Measurements from ENCODE around the gene BRSK2. TPM values are rescaled to one million over a fixed set of nuclear protein-coding genes. Genes with fewer than 3 reads are reported as not detected.

The BRSK2 gene
- total RNA-seq, 1 experiment from 2014 or later = 32.2 TPM

DNA sequence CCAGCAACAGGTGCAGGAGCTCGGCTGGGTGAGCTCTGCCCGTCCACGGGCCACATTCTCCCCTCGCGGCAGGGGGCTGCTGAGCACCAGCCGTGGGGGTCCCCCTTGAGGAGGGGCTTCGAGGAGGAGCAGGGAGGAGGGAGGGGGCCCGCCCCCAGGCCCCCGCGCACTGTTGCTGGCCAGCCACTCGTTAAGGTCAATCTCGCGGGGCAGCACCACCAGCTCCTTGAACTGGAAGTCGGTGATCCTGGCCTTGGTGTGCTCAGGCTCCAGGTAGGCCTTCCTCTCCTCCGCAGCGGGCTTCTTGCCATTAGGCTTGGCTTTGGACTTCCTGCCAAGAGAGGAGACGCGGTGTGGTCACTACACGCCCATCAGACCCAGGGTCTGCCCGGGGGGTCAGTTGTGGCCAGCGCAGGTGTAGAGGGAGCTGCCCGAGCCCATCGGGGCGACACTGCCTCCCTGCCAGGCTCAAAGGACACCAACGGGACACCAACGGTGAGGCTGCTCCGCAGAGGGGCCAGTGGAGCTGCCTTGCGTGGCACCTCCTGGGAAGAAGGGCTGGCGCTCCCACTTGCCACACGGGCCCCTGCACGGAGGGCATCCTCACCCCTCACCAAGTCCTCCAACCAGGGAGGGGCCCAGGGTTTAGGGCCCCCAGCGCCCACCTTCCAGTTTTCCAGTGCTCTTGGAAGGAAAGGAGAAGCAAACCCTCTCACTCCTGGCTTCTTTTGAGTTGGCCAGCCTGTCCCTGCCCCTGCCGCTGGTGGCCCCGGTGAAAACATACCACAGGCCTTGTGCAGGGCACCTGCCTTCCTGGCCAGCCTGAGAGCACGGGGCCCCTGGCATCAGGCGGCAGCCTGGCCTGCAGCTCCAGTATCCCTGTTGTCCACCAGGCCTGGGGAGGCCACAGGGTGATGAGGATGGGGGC, 91.1 kb downstream of the BRSK2 start:
- TF ChIP-seq, protein P1, sequence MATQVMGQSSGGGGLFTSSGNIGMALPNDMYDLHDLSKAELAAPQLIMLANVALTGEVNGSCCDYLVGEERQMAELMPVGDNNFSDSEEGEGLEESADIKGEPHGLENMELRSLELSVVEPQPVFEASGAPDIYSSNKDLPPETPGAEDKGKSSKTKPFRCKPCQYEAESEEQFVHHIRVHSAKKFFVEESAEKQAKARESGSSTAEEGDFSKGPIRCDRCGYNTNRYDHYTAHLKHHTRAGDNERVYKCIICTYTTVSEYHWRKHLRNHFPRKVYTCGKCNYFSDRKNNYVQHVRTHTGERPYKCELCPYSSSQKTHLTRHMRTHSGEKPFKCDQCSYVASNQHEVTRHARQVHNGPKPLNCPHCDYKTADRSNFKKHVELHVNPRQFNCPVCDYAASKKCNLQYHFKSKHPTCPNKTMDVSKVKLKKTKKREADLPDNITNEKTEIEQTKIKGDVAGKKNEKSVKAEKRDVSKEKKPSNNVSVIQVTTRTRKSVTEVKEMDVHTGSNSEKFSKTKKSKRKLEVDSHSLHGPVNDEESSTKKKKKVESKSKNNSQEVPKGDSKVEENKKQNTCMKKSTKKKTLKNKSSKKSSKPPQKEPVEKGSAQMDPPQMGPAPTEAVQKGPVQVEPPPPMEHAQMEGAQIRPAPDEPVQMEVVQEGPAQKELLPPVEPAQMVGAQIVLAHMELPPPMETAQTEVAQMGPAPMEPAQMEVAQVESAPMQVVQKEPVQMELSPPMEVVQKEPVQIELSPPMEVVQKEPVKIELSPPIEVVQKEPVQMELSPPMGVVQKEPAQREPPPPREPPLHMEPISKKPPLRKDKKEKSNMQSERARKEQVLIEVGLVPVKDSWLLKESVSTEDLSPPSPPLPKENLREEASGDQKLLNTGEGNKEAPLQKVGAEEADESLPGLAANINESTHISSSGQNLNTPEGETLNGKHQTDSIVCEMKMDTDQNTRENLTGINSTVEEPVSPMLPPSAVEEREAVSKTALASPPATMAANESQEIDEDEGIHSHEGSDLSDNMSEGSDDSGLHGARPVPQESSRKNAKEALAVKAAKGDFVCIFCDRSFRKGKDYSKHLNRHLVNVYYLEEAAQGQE (IDR thresholded peaks at IDR 0.05; ENCODE audit: insufficient read depth in 1 of 2, low read depth in 2 of 2, low read length in 1 of 2) = no peak
- TF ChIP-seq SIN3A (IDR thresholded peaks at IDR 0.05; ENCODE audit: borderline replicate concordance, insufficient read depth, low read depth, low read length) (no peak), POLR2AphosphoS5 (IDR thresholded peaks at IDR 0.05; ENCODE audit: low read depth, low read length) (no peak), TCF7L2 (IDR thresholded peaks at IDR 0.05; ENCODE audit: low read depth, low read length) (no peak)
- no peak overlapping the region for H3K4me3 ChIP-seq (ENCODE audit: low read depth in 2 of 2, low read length in 2 of 2)
- ChIA-PET CTCF (interaction anchor here (1.1 kb wide), 1 partner anchor 114 kb away, joined by 3 read pairs; no protein-coding TSS in a partner anchor), POLR2A (interaction anchor here (0.7 kb wide), 1 partner anchor 13 kb away, joined by 4 read pairs; no protein-coding TSS in a partner anchor)
- H3K9me3 ChIP-seq (ENCODE audit: control insufficient read depth, insufficient read depth, low read depth, low read length) = no peaks in the 10 kb centered on the region
- in situ Hi-C loops (cut with HindIII; ENCODE audit: low pct_unique_long_range_greater_than_20kb, low sequenced_read_pairs) (no loop called here), intact Hi-C loops (cut with micrococcal nuclease; ENCODE audit: unreplicated experiment) (no loop called here)
- H3K27me3 ChIP-seq (ENCODE audit: control insufficient read depth, insufficient read depth, low read length) = no peaks in the 10 kb centered on the region
- peaks cover 8% of the 10 kb centered on the region; the same call in 1 of the 2 replicates for H3K4me1 ChIP-seq (ENCODE audit: control insufficient read depth, insufficient read depth, low read length)
- BruUV-seq (replicated peaks) = no TSS peak
- no peaks in the 10 kb centered on the region for H3K36me3 ChIP-seq (ENCODE audit: control insufficient read depth, insufficient read depth, low read length)
- DNase-seq (ENCODE audit: low read depth, low spot score) = no peak
- no peak overlapping the region for H3K27ac ChIP-seq (ENCODE audit: low read length)
- no peak for ATAC-seq

DNA sequence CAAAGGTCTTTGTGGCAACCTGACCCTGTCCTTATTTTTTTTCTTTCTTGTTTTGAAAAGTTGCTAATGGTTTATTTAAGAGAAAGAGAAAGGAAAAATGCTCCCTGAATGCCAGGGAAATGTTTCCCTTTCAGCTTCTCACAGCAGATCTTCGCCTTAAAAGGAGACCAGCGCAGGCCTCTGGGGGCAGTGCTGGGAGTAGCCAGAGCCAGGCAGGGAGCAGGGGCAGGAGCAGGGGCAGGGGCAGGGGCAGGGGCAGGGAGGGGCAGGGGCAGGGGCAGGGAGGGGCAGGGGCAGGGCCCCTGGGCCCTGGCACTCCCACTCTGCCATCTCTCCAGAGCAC, 91.7 kb downstream of the BRSK2 start:
- in situ Hi-C loops (cut with HindIII; ENCODE audit: low pct_unique_long_range_greater_than_20kb, low sequenced_read_pairs) = no loop called here
- CTCF ChIA-PET = interaction anchor here (1.1 kb wide), 1 partner anchor 114 kb away, joined by 3 read pairs; no protein-coding TSS in a partner anchor
- H3K4me1 ChIP-seq (ENCODE audit: control insufficient read depth, insufficient read depth, low read length) = peaks cover 14% of the 10 kb centered on the region
- H3K4me3 ChIP-seq (ENCODE audit: low read depth in 2 of 2, low read length in 2 of 2) = no peak overlapping the region
- H3K27me3 ChIP-seq (ENCODE audit: control insufficient read depth, insufficient read depth, low read length) = no peaks in the 10 kb centered on the region
- H3K9me3 ChIP-seq (ENCODE audit: control insufficient read depth, insufficient read depth, low read depth, low read length) = no peaks in the 10 kb centered on the region
- H3K27ac ChIP-seq (ENCODE audit: low read length) = no peak overlapping the region
- TF ChIP-seq, protein P1 (IDR thresholded peaks at IDR 0.05; ENCODE audit: insufficient read depth in 1 of 2, low read depth in 2 of 2, low read length in 1 of 2) = no peak
- TF ChIP-seq SIN3A (IDR thresholded peaks at IDR 0.05; ENCODE audit: borderline replicate concordance, insufficient read depth, low read depth, low read length) = no peak
- TF ChIP-seq, protein P2, sequence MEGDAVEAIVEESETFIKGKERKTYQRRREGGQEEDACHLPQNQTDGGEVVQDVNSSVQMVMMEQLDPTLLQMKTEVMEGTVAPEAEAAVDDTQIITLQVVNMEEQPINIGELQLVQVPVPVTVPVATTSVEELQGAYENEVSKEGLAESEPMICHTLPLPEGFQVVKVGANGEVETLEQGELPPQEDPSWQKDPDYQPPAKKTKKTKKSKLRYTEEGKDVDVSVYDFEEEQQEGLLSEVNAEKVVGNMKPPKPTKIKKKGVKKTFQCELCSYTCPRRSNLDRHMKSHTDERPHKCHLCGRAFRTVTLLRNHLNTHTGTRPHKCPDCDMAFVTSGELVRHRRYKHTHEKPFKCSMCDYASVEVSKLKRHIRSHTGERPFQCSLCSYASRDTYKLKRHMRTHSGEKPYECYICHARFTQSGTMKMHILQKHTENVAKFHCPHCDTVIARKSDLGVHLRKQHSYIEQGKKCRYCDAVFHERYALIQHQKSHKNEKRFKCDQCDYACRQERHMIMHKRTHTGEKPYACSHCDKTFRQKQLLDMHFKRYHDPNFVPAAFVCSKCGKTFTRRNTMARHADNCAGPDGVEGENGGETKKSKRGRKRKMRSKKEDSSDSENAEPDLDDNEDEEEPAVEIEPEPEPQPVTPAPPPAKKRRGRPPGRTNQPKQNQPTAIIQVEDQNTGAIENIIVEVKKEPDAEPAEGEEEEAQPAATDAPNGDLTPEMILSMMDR (IDR thresholded peaks at IDR 0.05) = no peak
- no peak for TF ChIP-seq TCF7L2 (IDR thresholded peaks at IDR 0.05; ENCODE audit: low read depth, low read length)
- no peak for TF ChIP-seq POLR2AphosphoS5 (IDR thresholded peaks at IDR 0.05; ENCODE audit: low read depth, low read length)
- POLR2A ChIA-PET = interaction anchor here (0.7 kb wide), 1 partner anchor 13 kb away, joined by 4 read pairs; no protein-coding TSS in a partner anchor
- intact Hi-C loops (cut with micrococcal nuclease; ENCODE audit: unreplicated experiment) = no loop called here
- H3K36me3 ChIP-seq (ENCODE audit: control insufficient read depth, insufficient read depth, low read length) = no peaks in the 10 kb centered on the region
- no peak for ATAC-seq
- no TSS peak for BruUV-seq (replicated peaks)
- DNase-seq (ENCODE audit: low read depth, low spot score) = no peak
